HUES64 (cell line): ENCODE results near the gene KLF6.

Experiments used
- H3K27ac ChIP-seq: 2 replicates; pipeline ENCODE4 v1.7.0; 2013; ENCODE audit warnings: low read depth, low read length, inconsistent platforms
- H3K27me3 ChIP-seq: 2 replicates; pipeline ENCODE4 v1.6.1; 2013; ENCODE audit warnings: mild to moderate bottlenecking, low read length; ENCODE audit not compliant: insufficient read depth
- H3K36me3 ChIP-seq: 2 replicates; pipeline ENCODE4 v1.6.1; 2013; ENCODE audit warnings: mild to moderate bottlenecking, low read length; ENCODE audit not compliant: insufficient read depth
- H3K4me1 ChIP-seq: 2 replicates; pipeline ENCODE4 v1.6.1; 2013; ENCODE audit warnings: mild to moderate bottlenecking, low read length, moderate library complexity; ENCODE audit not compliant: insufficient read depth
- H3K4me3 ChIP-seq: 2 replicates; pipeline ENCODE4 v1.5.1; 2013; ENCODE audit warnings: mild to moderate bottlenecking, low read length, moderate library complexity
- H3K9ac ChIP-seq: 2 replicates; pipeline ENCODE4 v1.6.1; 2013; ENCODE audit warnings: mild to moderate bottlenecking, low read depth, low read length
- H3K9me3 ChIP-seq: 2 replicates; pipeline ENCODE4 v1.6.1; 2013; ENCODE audit warnings: low read depth, low read length; ENCODE audit not compliant: insufficient read depth
- WGBS: fragments of 150-250, 120-280 bp; methylation state at CpG from one replicate; pipeline ENCODE4 v1.1.7; 2013; ENCODE audit warnings: missing lambda C conversion rate; 5-methylcytosine and 5-hydroxymethylcytosine counted together

The KLF6 gene

GRCh38 chr10:3750006-3750816 lies 34.8 kb downstream of the KLF6 start:
- Histone ChIP-seq H3K4me3 (no peak overlapping the region), H3K27me3 (no peaks in the 10 kb centered on the region)
- 81% methylated on average over 11 of the region's 11 CpGs for WGBS

GRCh38 chr10:3749600-3749999 lies 35.4 kb downstream of the KLF6 start:
- Histone ChIP-seq H3K27ac (no peak overlapping the region), H3K9ac (no peak overlapping the region), H3K4me3 (no peak overlapping the region)

More at GRCh38 chr10:3750006-3750816, 34.8 kb downstream of the KLF6 start:
- Histone ChIP-seq H3K36me3 (no peaks in the 10 kb centered on the region), H3K4me1 (peaks cover 7% of the 10 kb centered on the region), H3K27ac (no peak overlapping the region), H3K9ac (no peak overlapping the region), H3K9me3 (no peaks in the 10 kb centered on the region)

GRCh38 chr10:3749011-3749410 lies 36.0 kb downstream of the KLF6 start:
- Histone ChIP-seq H3K27me3 (no peaks in the 10 kb centered on the region), H3K27ac (no peak overlapping the region), H3K36me3 (no peaks in the 10 kb centered on the region), H3K4me3 (no peak overlapping the region), H3K9me3 (no peaks in the 10 kb centered on the region), H3K9ac (no peak overlapping the region), H3K4me1 (peaks cover 8% of the 10 kb centered on the region)
- WGBS = 89% methylated on average over 5 of the region's 5 CpGs

More at GRCh38 chr10:3749600-3749999, 35.4 kb downstream of the KLF6 start:
- Histone ChIP-seq H3K4me1 (peaks cover 8% of the 10 kb centered on the region), H3K27me3 (no peaks in the 10 kb centered on the region), H3K9me3 (no peaks in the 10 kb centered on the region), H3K36me3 (no peaks in the 10 kb centered on the region)
- WGBS = 76% methylated on average over 9 of the region's 9 CpGs

GRCh38 chr10:3748484-3748883 lies 36.5 kb downstream of the KLF6 start:
- H3K27ac ChIP-seq = no peak overlapping the region
- H3K4me1 ChIP-seq = peaks cover 8% of the 10 kb centered on the region
- H3K36me3 ChIP-seq = no peaks in the 10 kb centered on the region
- no peak overlapping the region for H3K9ac ChIP-seq
- 84% methylated on average over 7 of the region's 7 CpGs for WGBS
- H3K27me3 ChIP-seq = no peaks in the 10 kb centered on the region
- no peak overlapping the region for H3K4me3 ChIP-seq
- no peaks in the 10 kb centered on the region for H3K9me3 ChIP-seq

- Histone ChIP-seq H3K9me3 (no peaks in the 10 kb centered on the region), H3K9ac (no peak overlapping the region), H3K27me3 (no peaks in the 10 kb centered on the region), H3K36me3 (no peaks in the 10 kb centered on the region), H3K4me1 (peaks cover 8% of the 10 kb centered on the region), H3K4me3 (no peak overlapping the region), H3K27ac (no peak overlapping the region)
- 87% methylated on average over 6 of the region's 6 CpGs for WGBS
Measured at GRCh38 chr10:3747984-3748383, 37.0 kb downstream of the KLF6 start.

GRCh38 chr10:3747248-3747960 lies 37.6 kb downstream of the KLF6 start:
- Histone ChIP-seq H3K4me3 (no peak overlapping the region), H3K9me3 (no peaks in the 10 kb centered on the region), H3K36me3 (no peaks in the 10 kb centered on the region), H3K9ac (no peak overlapping the region), H3K27me3 (no peaks in the 10 kb centered on the region), H3K4me1 (peaks cover 8% of the 10 kb centered on the region), H3K27ac (no peak overlapping the region)
- WGBS = 93% methylated on average over 27 of the region's 27 CpGs

- H3K4me1 ChIP-seq = peaks cover 8% of the 10 kb centered on the region
- H3K27me3 ChIP-seq = no peaks in the 10 kb centered on the region
- 96% methylated on average over 7 of the region's 7 CpGs for WGBS
- H3K36me3 ChIP-seq = no peaks in the 10 kb centered on the region
- H3K4me3 ChIP-seq = no peak overlapping the region
- no peak overlapping the region for H3K9ac ChIP-seq
- no peaks in the 10 kb centered on the region for H3K9me3 ChIP-seq
- no peak overlapping the region for H3K27ac ChIP-seq
Measured at GRCh38 chr10:3746634-3747033, 38.4 kb downstream of the KLF6 start.

GRCh38 chr10:3745521-3745920 lies 39.5 kb downstream of the KLF6 start:
- no peak overlapping the region for H3K27ac ChIP-seq
- no peak overlapping the region for H3K4me3 ChIP-seq
- no peak overlapping the region for H3K9ac ChIP-seq
- no peaks in the 10 kb centered on the region for H3K9me3 ChIP-seq
- H3K27me3 ChIP-seq = no peaks in the 10 kb centered on the region
- peaks cover 8% of the 10 kb centered on the region for H3K4me1 ChIP-seq
- WGBS = 37% methylated on average over 4 of the region's 4 CpGs
- H3K36me3 ChIP-seq = no peaks in the 10 kb centered on the region

- 92% methylated on average over 6 of the region's 6 CpGs for WGBS
- Histone ChIP-seq H3K27me3 (no peaks in the 10 kb centered on the region), H3K9ac (no peak overlapping the region), H3K9me3 (no peaks in the 10 kb centered on the region), H3K4me3 (no peak overlapping the region), H3K36me3 (no peaks in the 10 kb centered on the region), H3K27ac (no peak overlapping the region), H3K4me1 (peaks cover 8% of the 10 kb centered on the region)
Measured at GRCh38 chr10:3741688-3742461, 43.1 kb downstream of the KLF6 start.

- Histone ChIP-seq H3K27me3 (no peaks in the 10 kb centered on the region), H3K4me1 (peaks cover 2% of the 10 kb centered on the region; the same call in 1 of the 2 replicates), H3K9me3 (no peaks in the 10 kb centered on the region), H3K4me3 (no peak overlapping the region), H3K9ac (no peak overlapping the region), H3K36me3 (no peaks in the 10 kb centered on the region), H3K27ac (no peak overlapping the region)
- WGBS = 89% methylated on average over 5 of the region's 5 CpGs
Measured at GRCh38 chr10:3740157-3740871, 44.7 kb downstream of the KLF6 start.
